HG02943 (cell line): Measurements from ENCODE around the gene SALL3.

Source experiments
- ATAC-seq: cut with Tn5 transposase; IDR thresholded peaks from one replicate; pipeline ENCODE4 v1.9.1; 2021; ENCODE audit warnings: mild to moderate bottlenecking, low read depth, moderate library complexity; ENCODE audit not compliant: unreplicated experiment

The SALL3 gene

DNA sequence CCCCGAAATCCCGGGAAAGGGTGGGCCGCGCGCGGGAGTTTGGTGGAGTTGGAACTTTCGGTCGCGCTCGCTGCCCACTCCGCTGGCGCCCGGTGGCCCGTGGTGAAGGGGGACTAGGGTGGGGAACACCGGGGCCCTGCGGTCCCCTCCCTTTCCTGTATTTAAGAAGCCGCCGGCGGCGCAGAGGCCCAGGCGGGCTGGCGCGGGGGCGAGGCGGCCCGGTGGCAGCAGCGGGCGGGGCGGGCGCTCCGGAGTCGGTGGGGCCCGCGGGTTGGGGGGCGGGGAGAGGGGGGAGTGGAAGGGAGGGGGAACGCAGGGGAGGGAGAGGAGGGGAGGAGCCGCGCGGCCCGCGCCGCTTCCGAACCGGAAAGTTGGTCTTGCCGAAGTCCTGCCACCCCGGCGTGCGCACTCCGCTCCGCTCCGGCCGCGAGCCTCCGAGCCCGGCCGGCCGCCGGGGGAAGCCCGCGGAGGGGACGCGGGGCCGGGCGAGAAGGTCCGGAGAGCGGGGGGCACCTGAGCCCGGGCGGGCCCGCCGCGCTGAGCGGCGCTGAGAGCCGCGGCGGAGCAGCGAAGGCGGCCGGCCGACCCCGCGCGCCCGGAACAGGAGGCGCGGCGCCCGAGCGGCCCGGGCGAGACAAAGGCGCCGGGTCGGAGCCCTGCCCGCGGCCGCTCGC is 425 bp upstream of the SALL3 start:
- ATAC-seq, result no peak

DNA sequence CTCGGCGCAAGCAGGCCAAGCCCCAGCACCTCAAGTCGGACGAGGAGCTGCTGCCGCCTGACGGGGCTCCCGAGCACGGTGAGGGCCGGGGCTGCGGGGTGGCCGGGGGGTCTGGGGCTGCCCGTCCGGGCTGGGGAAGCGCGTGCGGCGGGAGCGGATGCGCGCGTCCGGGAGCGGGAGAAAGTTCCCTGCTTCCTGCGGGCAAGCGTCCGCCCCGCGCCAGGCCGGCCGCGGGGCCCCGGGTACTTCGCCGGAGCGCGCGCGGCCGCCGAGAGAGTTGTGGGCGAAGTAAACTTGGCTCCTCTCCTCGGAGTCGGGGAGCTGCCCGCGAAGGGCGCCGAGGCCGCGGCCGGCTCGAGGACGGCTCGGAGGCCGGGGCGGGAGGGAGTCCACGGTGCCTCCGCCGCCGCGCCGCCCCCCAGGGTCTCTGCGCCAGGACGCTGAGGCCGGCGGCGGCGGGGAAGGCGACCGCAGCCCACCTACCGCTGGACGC is 707 bp downstream of the SALL3 start:
- ATAC-seq, result no peak

DNA sequence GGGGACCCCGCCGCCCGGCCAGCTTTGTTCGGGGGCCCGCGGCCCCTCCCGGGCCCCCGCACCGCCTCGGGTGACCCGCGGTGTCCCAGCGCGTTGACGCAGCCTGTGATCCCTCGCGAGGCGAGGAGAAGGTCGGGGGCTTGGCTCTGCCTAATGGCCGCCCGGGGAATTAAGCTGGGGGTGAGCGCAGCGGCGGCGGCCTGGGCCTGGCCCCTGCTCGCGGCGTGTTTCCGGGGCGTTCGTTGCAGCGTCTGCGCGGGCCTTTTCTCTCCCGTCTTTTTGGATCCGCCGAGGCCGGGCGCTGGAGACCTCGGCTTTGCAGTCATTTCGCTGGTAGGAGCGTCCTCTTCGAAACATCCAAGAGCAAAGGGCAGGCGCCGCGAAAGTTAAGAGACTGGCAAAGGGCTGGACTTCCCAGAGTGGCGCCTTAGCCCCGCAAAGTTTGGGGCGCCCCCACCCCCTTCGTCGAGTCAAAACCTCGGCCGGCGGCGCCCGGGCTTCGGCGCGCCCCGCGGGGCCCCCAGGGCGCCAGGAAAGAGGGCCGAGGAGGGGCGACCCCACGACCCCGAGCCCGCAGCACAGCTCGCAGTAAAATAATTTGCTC is 1.3 kb downstream of the SALL3 start:
- no peak for ATAC-seq

DNA sequence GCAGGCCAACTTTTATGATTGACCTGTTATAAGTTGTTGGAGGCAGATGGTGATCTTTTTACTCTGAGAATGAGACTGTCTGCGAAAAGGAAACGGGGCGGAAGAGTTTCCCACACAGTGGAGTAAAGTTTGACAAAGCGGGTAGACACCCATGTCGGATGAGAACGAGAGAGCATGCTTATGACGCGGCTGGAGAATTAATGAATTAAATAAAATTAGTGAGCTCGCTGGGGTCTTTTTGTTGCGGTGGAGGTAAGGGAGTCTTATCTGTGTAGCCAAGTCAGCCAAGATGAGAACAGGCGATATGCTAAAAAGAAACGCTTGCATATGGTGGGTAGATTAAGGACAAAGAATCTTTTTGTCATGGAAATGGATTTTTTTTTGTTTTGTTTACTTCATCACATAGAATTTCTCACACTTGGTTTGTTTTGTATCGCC is 1.8 kb downstream of the SALL3 start:
- ATAC-seq, result no peak

DNA sequence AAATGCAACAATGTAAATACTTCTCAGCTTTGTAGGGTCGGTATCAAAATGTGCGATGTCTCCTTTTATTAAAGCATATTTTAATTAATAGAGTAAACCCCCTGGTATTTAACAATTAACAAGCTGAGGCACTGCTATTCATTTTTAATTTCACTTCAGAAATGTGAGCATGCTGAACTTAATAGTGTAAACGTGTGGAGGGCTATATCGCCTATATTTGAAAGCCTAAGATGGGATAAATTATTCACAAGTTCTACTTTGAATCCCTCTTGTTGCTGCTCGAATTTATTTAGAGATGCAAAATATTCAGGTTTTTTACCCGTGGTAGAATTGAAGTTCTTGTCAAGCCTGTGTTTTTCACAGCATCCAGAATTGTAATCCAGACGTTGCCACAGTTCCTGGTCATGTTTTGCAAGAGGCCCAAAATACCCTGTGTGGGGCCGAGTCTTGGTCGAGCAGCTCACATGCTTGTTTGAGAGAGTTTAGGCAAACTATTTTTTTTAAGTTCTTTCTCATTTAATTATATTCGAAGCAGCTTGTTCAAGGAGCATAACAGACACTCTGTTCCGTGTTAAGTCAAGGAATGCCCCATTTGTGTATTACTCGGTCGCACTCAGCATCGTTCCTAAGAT is 2.5 kb downstream of the SALL3 start:
- no peak for ATAC-seq

DNA sequence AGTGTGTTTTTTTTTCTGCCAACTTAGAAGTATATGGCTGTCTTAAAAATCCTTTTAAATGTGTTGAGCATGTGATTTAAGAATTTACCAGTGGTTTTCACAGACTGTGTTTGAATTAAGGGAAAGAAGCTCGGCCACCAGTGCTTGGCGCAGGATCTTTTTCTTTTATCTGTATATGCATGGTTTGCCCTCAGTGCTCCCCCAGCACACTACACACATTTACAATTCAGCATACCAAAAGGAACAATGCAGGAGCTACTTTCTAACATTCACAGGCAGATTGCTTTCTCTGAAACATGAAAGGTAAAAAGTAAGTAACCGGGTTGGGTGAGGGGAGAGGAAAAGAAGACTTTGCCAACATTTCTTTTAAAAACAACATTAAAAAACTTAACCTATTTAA is 3.9 kb downstream of the SALL3 start:
- ATAC-seq, result no peak

DNA sequence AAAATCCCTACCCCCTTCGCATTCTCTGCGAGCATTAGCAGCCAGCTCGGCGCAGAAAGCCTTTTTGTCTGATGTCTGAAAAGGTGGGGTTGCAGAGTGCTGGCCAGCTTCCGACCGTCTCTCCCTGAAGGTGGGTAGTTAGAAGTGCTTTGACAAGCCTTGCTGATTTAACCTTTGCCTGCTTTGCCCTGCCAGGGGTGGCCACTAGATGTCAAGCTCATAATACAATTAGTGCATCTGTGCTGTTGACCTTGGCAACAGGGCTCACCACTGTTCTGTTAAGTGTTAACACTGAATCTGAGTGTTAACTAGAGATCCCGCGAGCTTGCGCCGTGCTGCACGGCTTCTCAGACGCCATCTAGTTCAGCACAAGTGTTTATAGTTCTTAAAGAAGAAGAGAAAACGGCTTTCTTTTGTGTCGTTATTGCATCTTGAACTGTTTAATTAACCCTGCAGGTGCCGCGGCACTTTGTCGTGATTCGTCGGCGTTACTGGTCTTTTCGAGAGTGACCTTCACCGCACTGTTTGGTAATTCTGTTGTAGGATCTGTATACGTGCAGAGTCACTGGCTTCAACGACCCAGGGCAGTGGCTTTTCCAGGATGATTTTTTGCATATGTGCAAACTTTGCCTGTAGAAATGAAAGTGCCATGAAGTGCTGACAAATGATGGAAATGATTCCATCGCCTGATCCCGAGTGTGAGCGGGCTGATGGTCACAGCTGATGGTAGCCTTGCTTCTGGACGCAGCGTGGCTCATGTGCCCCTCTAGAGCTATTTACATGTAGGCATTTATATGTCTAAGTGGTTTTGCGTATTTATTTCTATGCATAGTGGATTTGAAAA is 5.5 kb downstream of the SALL3 start:
- ATAC-seq, result no peak

DNA sequence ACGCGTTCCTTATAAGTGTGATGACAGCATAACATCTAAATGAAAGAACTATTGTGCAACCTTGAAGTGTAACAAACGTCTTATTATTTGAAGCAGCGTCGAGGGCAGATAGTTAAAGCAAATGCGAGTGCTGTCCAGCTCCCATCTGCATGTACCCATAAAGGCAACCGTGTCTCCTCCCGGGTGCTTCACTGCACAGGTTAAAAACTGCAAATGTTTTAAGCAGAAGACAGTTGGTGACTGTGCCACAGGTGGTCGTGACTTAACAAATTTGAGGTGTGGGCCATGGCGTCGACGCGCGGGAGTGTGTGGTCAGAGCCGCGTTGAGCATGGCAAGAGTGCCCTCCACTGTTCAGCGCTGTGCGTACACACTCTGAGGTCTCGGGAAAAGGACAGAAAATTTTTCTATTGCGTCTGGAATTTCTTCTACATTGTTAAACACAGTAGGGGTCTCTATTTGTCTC is 6.4 kb downstream of the SALL3 start:
- no peak for ATAC-seq

DNA sequence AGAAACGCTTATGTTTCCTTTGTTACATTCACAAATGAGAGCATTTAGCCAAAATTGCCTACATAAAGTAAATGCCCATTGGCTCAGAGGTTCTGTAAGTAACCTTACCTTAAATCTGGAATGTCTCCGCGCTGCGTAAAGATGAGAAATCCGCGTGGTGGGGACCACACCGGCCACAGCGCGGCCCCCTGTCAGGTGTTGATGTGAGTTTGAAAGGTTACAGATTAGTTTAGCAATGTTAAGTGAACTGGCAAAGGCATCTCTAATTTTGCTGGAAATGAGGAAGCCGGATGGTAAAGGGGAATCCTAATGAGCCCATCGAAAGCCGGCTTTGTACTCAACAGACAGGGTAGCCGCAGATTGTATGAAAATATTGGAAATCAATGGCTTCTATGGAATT is 11.8 kb downstream of the SALL3 start:
- no peak for ATAC-seq

DNA sequence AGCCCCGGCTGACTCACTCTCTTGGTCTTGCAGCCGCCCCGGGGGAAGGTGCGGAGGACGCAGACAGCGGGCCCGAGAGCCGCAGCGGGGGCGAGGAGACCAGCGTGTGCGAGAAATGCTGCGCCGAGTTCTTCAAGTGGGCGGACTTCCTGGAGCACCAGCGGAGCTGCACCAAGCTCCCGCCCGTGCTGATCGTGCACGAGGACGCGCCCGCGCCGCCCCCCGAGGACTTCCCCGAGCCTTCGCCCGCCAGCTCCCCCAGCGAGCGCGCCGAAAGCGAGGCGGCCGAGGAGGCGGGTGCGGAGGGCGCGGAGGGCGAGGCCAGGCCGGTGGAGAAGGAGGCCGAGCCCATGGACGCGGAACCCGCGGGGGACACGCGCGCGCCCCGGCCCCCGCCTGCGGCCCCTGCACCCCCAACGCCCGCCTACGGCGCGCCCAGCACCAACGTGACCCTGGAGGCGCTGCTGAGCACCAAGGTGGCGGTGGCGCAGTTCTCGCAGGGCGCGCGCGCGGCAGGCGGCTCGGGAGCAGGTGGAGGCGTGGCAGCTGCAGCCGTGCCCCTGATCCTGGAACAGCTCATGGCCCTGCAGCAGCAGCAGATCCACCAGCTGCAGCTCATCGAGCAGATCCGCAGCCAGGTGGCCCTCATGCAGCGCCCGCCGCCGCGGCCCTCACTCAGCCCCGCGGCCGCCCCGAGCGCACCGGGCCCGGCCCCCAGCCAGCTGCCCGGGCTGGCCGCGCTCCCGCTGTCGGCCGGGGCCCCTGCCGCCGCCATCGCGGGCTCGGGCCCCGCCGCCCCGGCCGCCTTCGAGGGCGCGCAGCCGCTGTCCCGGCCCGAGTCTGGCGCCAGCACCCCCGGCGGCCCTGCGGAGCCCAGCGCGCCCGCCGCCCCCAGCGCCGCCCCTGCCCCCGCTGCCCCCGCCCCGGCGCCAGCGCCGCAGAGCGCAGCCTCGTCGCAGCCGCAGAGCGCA is 12.7 kb downstream of the SALL3 start:
- ATAC-seq, result no peak

DNA sequence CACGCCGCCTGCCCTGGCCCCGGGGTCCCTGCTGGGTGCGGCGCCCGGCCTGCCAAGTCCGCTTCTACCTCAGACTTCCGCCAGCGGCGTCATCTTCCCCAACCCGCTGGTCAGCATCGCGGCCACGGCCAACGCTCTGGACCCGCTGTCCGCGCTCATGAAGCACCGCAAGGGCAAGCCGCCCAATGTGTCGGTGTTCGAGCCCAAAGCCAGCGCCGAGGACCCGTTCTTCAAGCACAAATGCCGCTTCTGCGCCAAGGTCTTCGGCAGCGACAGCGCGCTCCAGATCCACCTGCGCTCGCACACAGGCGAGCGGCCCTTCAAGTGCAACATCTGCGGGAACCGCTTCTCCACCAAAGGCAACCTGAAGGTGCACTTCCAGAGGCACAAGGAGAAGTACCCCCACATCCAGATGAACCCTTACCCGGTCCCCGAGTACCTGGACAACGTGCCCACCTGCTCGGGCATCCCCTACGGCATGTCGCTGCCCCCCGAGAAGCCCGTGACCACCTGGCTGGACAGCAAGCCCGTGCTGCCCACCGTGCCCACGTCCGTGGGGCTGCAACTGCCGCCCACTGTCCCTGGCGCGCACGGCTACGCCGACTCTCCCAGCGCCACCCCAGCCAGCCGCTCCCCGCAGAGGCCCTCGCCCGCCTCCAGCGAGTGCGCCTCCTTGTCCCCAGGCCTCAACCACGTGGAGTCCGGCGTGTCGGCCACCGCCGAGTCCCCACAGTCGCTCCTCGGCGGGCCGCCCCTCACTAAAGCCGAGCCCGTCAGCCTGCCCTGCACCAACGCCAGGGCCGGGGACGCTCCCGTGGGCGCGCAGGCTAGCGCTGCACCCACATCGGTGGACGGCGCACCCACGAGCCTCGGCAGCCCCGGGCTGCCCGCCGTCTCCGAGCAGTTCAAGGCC is 13.7 kb downstream of the SALL3 start:
- no peak for ATAC-seq

DNA sequence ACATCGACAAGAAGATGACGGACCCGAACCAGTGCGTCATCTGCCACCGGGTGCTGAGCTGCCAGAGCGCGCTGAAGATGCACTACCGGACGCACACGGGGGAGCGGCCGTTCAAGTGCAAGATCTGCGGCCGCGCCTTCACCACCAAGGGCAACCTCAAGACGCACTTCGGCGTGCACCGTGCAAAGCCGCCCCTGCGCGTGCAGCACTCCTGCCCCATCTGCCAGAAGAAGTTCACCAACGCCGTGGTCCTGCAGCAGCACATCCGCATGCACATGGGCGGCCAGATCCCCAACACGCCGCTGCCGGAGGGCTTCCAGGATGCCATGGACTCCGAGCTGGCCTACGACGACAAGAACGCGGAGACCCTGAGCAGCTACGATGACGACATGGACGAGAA is 14.4 kb downstream of the SALL3 start:
- ATAC-seq, result no peak

DNA sequence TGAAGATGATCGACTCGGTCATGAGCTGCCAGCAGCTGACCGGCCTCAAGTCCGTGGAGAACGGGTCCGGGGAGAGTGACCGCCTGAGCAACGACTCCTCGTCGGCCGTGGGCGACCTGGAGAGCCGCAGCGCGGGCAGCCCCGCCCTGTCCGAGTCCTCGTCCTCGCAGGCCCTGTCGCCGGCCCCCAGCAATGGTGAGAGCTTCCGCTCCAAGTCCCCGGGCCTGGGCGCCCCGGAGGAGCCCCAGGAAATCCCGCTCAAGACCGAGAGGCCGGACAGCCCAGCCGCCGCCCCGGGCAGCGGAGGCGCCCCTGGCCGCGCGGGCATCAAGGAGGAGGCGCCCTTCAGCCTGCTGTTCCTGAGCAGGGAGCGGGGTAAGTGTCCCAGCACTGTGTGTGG is 14.9 kb downstream of the SALL3 start:
- no peak for ATAC-seq

DNA sequence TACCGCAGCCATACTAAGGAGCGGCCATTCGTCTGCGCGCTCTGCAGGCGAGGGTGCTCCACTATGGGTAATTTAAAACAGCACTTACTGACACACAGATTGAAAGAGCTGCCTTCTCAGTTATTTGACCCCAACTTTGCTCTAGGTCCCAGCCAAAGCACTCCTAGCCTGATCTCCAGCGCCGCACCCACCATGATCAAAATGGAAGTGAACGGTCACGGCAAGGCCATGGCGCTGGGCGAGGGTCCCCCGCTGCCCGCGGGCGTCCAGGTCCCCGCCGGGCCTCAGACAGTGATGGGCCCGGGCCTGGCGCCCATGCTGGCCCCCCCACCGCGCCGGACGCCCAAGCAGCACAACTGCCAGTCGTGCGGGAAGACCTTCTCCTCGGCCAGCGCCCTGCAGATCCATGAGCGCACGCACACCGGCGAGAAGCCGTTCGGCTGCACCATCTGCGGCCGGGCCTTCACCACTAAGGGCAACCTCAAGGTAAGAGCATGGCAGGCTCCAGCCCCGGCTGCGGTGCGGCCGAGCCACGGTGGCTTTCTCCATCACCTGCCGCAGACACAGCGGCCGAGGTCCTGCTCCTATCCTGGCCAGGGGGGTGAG is 15.5 kb downstream of the SALL3 start:
- no peak for ATAC-seq

DNA sequence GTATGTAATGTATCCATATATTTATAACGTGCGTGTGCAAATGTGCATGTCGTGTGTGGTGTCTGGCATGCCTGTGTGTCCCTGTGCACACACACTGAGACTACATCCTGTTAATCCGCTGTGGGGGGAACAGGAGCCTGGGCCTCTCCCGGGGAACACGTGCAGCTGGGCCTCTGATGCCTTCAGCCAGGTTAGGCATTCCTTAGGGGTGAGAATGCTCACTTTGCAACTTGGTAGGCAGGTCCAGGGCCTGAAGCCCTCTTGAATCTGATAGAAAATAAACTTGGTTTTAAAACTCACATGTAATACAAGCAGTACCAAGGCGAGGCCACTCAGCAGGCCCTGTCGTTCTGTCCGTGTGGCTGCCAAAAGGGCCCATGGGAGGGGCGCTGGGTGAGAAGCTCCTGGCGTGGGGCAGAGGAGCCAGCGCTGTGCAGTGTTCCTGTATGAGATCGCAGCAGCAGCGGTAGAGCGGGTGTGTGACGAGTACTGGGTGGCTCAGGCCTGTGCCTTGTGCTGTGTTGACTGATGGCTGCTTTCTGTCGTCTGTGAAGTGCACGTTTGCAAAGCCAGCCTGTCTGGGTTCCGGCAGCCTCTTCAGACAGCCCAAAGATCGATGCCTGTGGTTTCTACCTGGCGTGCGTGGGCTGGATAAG is 16.2 kb downstream of the SALL3 start:
- ATAC-seq, result no peak

DNA sequence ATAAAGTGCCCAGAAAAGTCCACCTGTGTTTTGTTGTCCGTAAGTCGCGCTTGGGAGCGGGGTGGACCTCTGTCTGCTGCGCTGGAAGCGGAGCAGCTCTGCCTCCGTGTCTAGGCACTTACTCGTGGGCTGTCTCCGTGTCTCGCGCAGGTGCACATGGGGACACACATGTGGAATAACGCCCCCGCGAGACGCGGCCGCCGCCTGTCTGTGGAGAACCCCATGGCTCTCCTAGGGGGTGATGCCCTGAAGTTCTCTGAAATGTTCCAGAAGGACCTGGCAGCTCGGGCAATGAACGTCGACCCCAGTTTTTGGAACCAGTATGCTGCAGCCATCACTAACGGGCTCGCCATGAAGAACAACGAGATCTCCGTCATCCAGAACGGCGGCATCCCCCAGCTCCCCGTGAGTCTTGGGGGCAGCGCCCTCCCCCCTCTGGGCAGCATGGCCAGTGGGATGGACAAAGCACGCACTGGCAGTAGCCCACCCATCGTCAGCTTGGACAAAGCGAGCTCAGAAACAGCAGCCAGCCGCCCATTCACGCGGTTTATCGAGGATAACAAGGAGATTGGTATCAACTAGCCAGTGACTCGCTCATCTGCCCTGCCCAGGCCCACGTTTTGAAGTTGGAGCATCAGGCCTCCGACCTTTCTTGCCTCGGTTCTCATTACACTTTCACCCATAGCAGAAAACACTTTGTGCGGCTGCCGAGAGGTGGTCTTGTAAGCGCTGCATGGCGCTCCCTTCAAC is 17.3 kb downstream of the SALL3 start:
- ATAC-seq, result no peak
